Activated CD8-positive, alpha-beta memory T cell treated with anti-CD3 and anti-CD28 coated beads, Interleukin-2, amount 50 U/mL, for 4 hours (primary cell): Measurements from ENCODE around the gene RLBP1.

Experiments
- DNase-seq: peaks from one replicate; pipeline ENCODE4 v3.0.0-alpha.2; 2020

Gene RLBP1

DNA sequence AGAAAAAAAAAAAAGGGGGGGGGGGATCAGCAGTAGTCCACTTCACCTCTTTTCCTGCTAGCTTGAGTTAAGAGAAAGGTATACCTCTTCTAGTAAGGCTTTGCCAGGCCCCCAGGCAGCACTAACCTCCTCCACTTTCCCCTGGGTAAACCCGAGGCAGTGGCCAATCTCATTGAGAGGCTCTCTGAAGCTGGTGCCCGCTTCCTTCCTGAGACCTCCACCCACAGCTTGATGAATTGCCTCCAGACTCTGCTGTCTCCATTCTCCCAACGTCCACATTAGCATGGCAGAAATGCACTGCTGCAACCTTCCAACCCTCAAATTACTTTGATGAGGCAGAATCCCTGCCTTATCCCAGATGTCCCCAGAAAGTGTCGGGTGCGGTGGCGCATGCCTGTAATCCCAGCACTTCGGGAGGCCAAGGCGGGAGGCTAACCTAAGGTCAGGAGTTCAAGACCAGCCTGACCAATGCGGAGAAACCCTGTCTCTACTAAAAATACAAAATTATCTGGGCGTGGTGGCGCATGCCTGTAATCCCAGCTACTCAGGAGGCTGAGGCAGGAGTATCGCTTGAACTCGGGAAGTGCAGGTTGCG, 15.3 kb downstream of the RLBP1 start:
- no peak for DNase-seq

DNA sequence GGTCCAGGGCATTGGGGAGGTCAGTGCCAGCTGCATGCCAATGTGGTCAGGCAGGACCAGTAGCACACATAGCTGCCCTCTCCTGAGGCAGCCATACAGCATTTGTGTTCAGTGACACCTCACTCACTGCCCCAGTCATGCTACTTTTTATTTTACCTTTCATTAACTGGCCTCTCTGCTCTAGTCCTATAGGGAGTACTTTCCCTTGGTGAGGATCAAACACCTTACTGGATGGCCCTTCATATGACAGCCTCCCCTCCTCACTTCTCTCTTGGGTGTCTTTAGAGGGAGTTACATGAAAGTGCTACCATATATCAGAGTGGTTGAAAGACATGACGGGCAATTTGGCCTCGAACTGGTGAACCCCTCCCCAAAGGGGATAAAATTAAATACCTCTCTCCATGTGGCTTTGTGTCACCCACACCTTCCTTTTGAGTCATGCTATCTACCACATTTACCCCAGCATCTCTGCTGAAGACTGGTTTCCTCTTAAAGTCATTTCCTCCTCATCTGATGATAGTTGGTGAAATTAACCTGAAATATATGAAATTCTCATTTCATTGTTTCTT, 17.6 kb downstream of the RLBP1 start:
- peak; percentile 27 for DNase-seq

DNA sequence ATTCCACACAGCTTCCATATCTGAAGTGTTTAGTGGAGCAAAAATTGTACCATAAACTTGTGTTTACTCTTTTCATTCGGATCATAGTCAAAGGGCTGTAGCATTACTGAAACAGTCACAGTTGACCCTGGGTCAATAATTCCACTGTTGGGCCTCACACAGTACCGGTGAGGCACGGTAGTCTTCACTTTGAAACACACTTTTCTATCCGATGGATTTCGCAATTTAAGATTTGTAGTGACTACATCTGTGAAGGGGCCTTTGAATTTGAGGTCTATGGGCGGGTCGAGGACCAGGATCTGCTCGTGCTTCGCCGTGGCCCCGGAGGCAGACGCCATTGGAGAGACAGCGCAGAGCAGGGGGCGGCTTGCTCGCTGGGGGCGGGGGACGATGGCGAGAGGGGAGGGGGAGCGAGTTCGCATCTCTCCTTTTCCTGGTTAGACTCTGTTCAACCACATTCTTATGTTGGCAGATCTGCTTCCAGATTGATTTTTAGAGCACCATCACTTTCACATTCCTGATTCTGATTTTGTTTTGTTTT, 19.8 kb downstream of the RLBP1 start:
- DNase-seq = no peak

DNA sequence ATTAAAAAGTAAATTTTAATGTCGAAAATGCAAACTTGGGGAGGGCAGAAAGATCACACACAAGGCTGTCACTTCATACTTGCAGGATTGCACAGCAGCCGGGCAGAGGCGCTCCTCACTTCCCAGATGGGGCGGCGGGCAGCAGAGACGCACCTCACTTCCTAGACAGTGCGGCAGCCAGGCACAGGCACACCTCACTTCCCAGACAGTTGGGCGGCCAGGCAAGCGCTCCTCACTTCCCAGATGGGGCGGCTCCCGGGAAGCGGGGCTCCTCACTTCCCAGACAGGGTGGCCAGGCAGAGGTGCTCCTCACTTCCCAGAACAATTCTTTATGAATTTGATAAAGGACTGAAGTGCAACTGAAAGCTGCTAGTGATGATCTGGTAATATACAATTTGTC, 21.2 kb downstream of the RLBP1 start:
- DNase-seq = no peak

DNA sequence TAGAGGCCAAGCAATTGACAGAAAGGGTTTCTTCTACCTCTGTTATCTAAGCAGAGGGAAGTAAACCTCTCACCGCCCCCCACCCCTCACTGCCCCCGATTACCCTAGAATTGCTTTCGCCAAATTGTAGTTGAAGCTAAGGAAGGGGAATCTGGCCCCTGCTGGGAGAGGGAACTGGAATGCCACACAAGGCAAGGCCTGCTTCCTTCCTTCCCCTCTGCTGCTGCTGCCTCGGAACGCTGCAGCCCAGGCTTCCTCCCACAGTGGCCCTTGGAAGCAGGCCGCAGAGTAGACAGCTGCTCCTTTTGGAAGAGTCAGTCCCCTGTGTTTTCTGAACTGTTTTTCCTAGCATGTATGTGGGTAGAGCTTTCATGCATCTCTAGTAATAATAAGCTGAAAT, 21.6 kb downstream of the RLBP1 start:
- DNase-seq = no peak

DNA sequence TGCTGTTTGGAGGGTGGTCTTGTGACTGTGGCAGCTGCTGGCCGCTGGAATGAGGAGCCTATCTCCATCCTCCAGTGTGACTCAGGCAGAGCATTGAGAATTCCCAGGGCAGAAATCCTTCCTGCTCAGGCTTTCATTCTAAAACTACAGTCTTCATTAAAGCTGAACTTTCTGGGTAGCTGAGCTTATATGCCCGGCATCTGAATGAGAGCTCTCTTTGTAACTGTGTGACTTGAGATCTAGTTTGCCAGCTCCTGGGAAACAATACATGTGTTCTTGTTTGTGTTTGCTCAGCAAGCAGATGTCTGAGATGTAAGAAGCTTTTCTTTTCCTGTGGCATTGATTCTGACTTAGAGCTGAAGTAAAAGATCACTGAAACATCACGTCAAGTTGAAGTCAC, 22.4 kb downstream of the RLBP1 start:
- DNase-seq = no peak

DNA sequence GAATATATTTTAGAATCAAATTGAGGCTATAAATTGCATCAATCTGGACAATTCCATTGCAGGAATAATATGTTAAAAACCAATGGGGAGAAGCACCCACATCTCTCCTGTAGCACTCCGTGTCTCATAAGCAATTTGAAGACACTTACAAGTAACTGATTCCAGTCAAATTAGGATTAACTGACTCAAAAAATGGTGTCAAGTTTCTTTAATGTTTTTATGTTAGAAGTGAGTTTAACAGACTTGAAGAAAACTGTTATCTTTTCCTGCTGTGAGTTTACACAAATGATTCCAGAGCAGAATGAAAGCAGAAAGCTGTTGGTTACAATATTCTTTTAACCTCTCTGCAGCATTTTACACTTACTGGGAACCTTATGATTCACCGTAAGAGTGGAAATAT, 23.2 kb downstream of the RLBP1 start:
- DNase-seq = no peak

DNA sequence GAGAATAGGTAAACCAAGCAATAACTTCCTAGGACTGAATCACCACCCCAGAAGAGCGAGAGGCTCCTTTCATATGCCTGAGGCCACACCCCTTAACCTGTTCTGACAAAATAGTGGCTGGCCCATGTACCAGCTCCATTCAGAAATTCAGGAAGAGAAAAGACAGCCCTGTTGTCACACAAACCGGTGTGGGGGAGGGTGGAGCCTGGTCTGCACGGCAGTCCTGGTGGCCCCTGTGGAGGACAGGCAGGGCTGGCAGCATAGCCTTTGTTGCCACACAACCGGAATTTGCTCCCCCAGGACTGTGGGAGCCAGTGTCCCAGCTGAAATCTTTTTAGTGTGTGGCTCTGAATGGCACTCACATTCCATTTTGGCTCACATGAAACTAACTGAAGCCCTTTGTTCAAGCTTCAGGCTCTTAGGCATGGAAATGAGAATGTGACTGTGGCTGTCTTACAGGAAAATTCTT, 23.8 kb downstream of the RLBP1 start:
- no peak for DNase-seq

DNA sequence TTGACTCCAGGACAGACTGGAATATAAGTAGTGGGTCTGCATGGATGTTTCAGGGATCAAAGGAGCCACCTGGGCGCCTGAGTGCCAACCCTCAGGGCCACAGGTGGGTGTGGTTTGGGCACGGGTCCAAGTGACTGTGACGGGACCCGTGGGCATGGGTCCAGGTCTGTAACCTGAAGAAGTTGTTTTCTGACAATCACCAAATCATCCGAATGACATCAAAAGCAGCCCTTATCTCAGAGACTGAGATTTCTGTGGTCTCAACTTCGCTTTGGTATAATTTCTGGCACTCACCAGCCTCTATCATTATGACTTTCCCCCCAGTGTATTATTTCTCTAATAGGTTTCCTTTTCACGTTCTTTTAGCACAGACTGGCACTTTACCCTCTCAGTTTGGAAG, 24.4 kb downstream of the RLBP1 start:
- DNase-seq = no peak

DNA sequence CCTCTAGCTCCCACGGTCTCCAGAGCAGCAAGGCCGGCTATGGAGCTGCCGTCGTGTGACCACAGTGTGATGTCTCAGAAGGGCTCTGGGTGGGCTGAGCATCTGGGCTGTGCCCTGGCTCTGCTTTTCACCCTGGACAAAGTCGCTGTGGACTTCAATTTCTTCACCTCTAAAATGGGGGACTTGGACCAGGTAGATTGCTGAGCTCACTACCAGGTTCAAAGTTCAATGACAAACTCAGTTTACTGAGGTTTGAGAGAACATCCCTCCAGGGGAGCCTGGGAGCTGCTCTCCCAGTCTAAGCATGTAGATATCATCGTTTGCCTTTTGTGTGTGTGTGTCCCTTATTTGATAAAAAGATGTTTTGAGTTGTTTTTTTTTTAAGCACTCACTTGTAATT, 25.1 kb downstream of the RLBP1 start:
- DNase-seq = no peak

DNA sequence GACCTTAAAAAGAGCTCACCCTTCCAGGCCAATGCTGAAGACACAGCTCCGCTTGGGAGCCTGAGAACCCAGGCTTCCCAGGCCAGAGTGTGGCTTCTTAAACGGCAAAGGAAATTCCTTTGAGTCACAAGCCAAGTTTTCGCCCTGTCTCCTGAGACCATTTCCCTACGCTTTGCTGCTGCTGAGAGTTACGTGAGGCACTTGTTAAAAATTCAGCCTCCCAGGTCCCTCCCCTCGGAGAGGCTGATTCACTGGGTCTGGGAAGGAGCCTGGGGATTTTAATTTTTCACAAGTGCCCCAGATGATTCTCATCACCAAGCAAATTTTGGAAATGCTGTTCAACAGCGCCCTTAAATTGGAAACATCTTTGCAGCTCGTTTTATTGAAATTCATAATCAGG, 25.5 kb downstream of the RLBP1 start:
- DNase-seq = no peak

DNA sequence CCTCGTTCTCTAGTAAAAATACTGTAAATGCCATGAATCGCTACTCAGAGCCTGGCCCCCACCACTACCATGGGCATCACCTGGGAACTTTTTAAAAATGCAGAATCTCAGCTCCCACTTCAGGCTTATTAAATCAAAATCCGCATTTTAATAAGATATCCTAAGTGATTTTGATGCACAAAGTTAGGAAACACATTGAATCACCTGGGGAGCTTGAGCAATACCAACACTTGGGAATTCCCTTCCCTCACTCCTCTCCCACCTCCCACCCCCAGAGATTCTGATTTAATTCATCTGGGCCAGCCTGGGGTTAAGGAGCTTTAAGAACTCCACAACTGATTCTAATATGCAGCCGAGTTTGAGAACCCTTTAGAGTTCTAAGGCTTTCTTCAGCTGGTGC, 26.8 kb downstream of the RLBP1 start:
- DNase-seq = no peak

DNA sequence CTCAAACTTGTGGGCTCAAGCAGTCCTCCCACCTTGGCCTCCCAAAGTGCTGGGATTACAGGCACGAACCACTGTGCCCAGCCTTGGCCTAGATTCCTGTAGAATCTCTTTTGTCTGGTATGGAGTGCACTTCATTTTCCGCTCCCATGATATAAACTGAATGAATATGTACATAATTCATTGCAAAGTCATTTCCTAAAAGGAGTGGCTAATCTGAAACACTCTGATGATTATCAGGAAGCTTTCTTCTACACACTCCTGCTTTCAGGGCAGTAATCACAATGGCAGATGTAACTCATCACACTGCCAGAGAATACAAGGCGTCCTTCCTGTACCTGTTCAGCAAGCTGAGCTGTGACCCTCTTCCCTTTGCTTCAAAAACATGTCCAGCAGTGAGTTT, 28.6 kb downstream of the RLBP1 start:
- DNase-seq = no peak

DNA sequence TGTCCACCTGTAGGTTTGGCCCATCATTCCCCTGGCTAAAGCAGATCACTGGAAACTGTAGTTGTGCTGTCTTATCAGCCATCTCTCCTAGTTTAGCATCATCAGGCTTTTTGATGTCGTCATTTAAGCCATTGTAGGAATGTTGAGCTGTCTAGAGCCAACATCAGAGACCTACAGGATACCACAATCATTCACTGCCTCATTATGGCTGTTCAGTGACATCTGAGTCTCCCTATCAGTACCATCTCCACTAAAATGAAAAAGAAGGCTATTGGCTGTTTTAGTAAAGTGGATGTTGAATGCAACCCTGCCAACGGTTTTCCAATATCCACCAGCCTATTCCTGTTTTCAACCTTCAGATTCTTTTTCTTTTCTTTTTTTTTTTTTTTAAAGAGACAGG, 29.2 kb downstream of the RLBP1 start:
- DNase-seq = no peak

DNA sequence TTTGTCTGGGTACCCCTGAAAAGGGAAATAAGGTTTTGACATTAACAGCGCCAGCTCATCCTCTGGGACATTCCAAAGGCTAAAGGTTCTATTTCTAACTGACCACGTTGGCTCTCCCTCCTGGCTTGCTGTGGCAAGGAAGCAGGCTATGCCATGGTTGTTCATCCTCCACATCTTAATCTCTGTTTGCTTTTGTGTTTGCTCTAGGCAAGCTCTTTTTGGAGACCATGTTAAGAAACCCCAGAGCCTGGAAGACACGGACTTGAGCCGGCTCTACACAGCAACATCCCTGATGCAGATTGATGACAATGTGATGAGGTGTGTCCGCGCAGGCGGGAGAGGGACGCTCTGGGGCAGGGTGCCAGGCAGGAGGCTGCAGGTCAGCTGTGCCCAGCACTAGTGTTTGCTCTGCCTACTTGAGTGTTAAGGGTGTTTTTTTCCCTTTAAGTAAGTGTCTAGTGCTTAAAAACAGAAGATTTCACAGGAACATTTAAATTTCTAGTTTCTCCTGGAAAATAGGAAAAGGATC, 33.3 kb downstream of the RLBP1 start:
- DNase-seq = no peak

DNA sequence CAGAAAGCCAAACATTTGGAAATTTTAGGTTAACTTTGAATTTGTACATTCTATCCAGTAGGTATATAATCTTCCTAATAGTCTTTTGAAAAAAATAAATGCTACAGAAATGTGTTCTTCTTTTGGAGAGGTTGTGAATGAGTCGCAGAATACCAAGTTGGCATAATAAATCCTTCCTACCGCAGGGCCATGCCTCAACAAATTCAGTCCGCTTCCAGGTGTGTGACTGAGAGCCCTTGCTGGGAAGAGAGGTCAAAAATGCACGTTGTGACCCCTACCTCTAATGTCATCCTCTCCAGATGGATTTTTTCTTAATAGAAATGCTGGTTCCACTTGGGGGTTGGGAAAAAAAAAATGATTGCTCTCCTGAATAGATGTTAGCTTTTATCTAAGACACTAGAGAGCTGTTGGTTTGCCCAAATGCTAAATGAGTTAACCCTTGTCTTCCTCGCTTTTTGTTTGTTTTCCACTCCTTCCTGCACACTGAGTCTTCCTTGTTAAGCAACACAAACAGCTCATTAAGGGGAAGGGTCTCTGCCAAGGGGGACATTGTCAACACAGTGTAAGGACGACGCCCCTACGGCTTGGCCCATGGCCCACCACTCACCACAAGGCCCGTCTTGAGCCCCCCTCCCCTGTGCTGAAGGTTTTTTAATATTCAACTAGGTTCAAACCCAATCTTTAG, 33.9 kb downstream of the RLBP1 start:
- no peak for DNase-seq

DNA sequence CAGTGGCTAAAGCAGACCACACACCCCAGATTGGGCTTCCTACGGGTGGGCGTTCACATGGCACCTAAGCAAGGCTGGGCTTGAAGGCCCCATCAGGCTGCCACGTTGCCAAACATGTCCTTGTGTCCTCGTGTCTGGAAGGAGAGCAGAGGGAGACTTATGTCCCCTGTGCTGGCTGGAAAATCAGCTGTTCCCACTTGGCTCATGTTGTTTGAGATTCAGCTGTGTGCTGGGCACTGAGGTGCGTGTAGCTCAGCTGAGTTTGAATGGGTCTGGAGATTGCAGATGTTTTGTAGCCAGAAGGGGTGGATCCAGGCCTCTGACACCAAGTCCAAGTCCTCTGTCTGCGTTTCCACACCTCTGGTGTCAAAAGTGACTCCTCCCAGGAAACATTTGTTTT, 34.6 kb downstream of the RLBP1 start:
- DNase-seq = no peak

DNA sequence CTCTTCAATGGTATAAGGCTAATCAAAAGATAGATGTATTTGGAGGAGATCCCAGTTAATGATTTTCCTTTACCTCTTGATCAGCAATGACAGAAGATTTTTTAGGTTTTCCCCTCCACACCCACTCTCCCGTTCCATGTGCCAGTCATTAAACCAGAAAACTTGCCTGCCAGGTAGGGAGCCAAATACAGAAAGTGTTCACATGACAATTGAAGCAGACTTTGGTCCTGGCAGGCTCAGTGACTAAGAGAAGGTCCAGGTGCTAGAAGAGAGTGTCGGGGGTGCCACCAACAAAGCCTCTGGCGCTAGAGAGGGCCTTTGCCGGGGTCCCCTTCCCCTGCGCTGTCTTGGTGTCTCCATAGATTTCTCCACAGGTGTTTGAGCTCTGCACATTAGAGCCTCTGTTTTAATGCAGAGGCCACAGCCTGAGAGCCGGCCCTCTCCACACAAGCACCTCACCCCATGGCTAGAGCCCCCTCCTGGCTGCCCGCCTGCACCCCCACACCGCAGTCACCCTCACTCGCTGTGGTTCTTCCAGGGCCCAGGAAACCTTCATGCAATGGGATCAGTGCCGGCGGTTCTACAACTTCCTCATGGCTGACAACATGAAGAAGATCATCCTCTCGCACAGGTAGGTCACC, 36.4 kb downstream of the RLBP1 start:
- DNase-seq = no peak

DNA sequence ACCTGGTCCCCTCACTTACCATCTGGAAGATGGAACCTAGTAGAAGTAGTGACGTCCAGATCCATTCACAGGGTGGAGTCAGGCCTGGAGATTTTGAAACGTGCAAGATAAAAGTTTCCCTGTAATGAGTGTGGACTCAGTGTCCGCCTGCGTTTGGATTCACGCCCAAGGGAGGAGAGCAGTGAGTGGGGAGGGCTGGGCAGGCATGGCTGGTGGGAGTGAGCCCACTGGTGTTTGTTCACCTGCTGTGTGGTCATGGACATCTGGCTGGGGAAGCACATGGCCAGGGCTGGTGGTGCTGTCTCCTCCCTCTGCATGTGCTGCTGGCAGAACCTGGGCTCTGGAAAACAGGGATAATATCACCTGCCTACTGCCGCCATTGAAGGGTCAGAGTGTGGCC, 37.0 kb downstream of the RLBP1 start:
- DNase-seq = no peak

DNA sequence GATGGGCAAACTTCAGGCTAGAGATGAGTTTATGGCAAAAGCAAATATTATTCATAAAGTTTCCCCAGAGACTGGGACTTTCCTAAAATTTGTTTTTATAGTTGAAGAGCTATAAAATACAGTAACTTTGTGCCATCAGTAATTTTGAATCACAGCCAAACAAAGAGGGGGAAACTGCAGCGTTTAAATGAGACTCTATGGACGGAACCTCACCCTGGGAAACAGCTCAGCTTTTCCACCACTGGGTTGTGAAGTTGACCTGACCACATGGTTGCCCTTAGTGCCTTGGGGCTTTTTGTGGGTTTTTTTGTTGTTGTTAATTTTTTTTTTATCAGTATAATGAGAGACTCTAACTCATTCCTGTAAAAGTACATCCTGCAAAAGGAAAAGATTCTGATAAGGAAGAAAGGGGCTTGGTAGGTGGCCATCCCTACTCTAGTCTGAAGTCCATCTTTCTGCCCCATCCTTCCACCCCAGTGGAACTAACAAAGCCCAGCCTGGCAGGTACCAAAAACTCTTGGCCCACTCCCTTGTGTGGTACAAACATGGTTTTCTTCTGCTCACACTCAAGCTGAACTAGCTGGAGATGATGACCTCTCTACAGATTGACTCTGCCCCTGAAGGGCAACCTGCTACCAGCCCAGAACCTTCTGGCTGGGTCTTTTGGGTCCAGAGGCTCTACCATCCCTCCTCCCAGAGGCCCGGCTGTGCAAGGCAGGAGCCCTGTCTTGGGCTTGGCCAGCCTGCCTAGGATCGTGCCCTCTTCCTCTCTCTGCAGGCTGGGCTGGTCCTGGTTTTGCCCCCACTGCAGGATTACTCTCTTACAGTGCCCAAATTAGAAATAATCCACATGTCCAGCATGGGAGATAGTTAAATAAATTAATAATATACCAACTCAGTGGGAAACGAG, 41.2 kb downstream of the RLBP1 start:
- DNase-seq = no peak

DNA sequence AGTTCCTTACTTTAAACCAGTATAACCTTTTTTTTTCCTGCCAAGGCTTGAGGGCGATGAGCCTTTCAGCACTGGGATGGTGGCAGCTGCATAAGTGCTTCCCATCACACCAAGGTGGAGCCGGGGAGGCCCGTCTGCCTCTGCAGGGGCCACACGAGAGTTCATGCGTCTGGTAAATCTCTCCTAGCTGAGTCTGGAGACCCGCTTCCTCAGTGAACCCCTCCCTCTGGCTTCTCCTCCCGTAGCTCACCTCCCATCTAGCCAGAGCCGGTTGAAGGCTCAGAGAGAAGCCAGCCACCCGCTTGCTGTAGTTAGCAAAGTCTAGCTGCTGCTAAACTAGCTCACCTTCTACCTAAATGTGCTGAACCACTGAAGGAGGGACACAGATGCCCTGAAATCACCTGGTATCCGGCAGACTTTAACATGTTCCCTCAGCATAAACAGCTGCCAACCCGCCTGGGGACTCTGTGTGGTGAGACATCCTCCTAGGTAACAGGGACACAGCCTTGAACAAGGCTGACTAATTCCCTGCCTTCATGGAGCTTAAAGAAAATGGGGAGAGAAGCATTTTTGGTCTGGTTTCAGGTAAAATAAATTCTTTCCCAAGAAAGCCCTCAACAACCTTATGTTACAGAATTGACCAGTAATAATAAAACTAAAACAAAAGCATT, 42.9 kb downstream of the RLBP1 start:
- no peak for DNase-seq
